GM10248 (cell line): ENCODE measurements around the gene CYP26B1.

ENCODE experiments used
- CTCF ChIA-PET: fragments of 300-600 bp; sonication (Branson Sonifier 250); formaldehyde crosslinking; extraction: SDS; loops from one replicate; lab custom pipeline; 2021; ENCODE audit warnings: antibody characterized with exemption; lab: Yijun Ruan, JAX
- POLR2A ChIA-PET: fragments of 350-650 bp; sonication (Branson Sonifier 250); formaldehyde crosslinking; extraction: SDS; loops from one replicate; lab custom pipeline; 2020; ENCODE audit warnings: antibody characterized with exemption; lab: Yijun Ruan, JAX
- DNase-seq: peaks from one replicate; pipeline ENCODE4 v3.0.0; 2012; ENCODE audit errors: extremely low spot score
- CTCF ChIP-seq: IDR thresholded peaks from 2 replicates; pipeline ENCODE4 v1.5.1; 2012; ENCODE audit warnings: mild to moderate bottlenecking, low read depth; ENCODE audit errors: extremely low read depth, missing control alignments, control extremely low read depth

Gene CYP26B1

DNA sequence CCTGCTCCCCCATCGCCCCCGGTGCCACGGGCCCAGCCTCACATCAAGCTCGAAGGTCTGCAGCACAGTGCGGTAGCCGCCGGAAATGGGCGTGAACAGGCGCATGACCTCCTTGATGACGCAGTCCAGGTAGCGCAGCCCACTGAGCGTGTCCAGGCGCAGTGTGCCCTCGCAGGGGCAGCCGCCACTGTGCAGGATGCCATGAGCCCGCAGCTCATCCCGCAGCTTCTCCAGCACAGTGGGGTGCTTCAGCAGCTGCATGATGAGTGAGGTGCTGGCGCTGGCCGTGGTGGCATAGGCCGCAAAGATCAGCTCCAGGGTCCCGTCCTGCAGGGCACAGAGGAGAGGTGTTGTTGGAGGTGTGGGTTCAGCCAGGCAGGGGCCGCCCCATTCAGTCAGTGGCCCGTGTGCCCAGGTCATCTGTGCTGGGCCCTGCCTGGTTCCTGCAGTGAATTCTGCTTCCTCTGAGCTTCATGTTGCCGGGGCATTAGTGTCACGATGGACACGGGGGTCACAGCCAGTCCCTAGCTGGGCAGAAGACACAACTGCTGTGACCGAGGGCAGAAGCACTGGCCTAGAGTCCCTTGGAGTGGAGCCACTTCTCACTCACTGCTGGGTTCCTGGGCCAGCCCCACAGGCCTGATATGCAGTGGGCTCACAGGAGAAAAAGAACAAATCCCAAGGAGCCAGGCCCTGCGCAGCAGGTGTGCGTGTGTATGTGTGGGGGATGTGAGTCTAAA, 14.5 kb downstream of the CYP26B1 start:
- ChIA-PET POLR2A (no interaction called here), CTCF (no interaction called here)
- TF ChIP-seq CTCF, result no peak
- DNase-seq, result no peak

GRCh38 chr2:72131916-72132841, 15.5 kb downstream of the CYP26B1 start:
- TF ChIP-seq CTCF, result no peak
- CTCF ChIA-PET, result no interaction called here
- DNase-seq, result no peak
- POLR2A ChIA-PET, result no interaction called here

DNA sequence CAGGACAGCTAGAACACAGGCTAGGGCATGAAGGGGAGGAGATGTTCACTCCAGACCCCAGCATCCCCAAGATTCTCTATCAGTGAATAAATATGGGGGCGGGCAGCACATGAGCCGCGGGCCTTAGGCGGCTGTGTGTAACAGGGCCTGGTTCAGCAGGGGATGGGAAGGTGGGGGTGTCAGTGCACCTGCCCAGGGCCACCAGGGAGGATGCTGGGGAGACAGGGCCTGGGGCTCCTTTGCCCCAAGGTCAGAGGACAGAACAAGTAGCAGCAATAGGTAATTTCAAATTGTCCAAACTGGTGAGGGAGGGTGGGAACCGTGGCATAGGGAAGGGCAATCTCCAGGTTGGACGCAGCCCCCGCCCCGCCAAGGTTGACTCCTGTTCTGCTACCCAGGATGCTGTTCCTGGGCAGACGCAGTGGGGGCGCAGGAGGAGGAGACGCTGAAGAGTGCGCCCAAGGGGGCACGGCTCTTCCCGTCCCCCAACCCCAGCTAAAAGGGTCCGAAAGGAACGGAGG, 16.2 kb downstream of the CYP26B1 start:
- no peak for TF ChIP-seq CTCF
- DNase-seq, result no peak
- CTCF ChIA-PET, result interaction anchor here (1.0 to 1.2 kb wide), 2 partner anchors 19 to 25 kb away, joined by 3 read pairs; no protein-coding TSS in a partner anchor
- POLR2A ChIA-PET, result no interaction called here

DNA sequence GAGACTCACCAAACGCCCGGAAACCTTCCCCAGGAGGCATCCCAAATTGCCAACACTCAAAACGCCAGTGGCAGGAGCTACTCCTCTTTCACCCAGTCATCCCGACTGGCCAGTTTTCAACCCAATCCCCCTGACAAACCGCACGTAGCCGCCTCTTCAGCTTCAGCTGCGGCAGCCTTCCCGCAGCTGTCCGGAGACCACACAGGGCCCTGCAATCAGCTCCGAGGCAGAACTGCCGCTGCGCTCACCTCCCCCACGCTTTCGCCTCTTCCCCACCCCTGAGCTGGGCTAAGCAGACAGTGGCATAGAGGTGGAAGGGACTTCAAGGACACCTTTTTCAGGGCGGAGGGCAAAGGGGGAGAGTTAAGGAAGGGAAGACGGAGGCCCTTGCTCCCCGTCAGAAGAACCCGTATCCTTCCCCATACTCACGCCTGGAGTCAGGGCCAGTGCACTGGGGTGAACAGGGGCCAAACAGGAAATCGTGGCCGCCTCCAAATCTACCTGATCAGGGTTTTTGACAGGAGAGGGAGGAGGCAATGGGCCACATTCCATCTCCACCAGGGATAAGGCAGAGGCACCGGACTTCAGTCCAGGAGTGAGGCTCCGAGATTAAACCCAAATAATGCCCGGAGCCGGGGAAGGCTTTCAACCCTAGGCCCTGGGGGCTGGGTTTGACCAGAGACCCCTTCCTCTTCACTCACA, 16.9 kb downstream of the CYP26B1 start:
- DNase-seq, result no peak
- CTCF ChIA-PET, result interaction anchor here (1.0 to 1.2 kb wide), 2 partner anchors 19 to 26 kb away, joined by 3 read pairs; no protein-coding TSS in a partner anchor
- POLR2A ChIA-PET, result no interaction called here

DNA sequence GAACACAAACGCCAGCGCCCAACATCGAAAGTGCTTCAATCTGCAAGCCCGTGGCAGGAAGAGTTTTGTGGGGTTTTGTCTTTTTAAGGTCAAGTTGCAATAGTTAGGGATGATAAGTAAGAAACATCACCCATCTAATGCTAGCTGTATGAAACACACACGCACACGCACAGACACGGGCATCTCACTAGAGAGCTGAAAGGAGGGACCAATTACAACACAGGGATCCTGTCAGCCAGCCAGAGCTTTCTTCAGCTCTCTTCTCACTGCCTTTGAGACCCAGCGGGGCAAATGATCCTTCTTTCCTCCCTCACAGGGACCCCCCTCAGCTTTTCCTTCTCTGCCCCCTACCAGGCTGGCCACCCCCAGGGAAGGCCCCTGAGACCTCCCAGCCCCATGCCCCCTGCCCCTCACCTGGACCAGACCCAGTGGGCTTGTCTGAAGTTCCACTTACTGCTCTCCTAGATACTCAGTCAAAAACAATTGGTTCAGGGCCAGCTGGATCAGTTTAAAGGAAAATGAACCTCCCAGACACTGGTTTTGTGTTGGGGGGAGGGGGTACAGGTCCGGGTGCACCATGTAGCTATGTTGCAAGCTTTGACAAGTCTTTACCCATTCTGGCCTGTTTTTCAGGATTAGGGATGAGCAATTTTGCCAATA, 17.9 kb downstream of the CYP26B1 start:
- no peak for TF ChIP-seq CTCF
- ChIA-PET CTCF (interaction anchor here (1.2 kb wide), 1 partner anchor 27 kb away, joined by 3 read pairs; no protein-coding TSS in a partner anchor), POLR2A (no interaction called here)
- no peak for DNase-seq

More for the DNA sequence above, 16.9 kb downstream of the CYP26B1 start:
- no peak for TF ChIP-seq CTCF
